ENCODE measurements around the gene SSR1. TPM values are rescaled to one million over a fixed set of nuclear protein-coding genes. Genes with fewer than 3 reads are reported as not detected.
"Not testable (repeated sequence)": the region's sequence is repeated elsewhere in the genome, so short reads cannot be mapped to it uniquely, and the experiment has no call there.

SSR1 gene
- polyA plus RNA-seq, 1 donor from 2014 or later = 53.0 TPM

DNA sequence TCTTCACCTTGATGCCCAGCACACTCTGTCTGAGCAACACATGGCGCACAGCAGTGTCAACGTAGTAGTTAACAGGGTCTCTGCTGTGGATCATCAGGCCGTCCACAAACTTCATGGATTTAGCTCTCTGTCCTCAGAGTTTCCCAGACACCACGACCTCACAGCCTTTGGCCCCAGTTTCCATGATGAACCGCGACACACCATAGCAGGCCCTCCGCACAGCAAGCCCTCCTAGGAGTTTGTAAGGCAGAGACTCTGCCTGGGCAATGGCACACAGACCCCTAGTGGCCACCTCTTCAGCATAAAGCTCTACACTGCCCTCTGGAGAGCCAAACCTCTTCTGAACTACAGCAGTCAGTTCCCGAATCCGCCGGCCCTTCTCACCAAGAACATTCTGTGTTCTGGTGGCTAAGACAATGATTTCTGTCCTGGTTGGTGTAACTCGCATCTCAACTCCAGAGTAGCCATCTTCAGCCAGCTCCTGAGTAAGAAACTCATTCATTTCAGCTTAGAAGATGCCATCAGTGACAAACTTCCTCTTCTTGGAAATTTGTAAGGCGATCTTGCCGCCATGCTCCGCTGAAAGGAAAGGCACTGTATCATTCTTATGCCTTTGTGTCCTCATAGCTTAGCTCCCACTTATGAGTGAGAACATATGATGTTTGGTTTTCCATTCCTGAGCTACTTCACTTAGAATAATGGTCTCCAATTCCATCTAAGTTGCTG, 26.2 kb upstream of the SSR1 start:
- not testable (repeated sequence) for H2AFZ ChIP-seq (ENCODE audit: low read depth, low read length); H4K20me1 ChIP-seq (ENCODE audit: insufficient read depth); H3K4me2 ChIP-seq (ENCODE audit: low read length); H3F3A ChIP-seq (ENCODE audit: insufficient read depth, low read length, poor library complexity, severe bottlenecking); H3K9ac ChIP-seq (ENCODE audit: low read length); H3K4me3 ChIP-seq (ENCODE audit: low read length); H3K27me3 ChIP-seq (ENCODE audit: insufficient read depth, low read depth, low read length); H3K9me3 ChIP-seq (ENCODE audit: low read length); H3K9me2 ChIP-seq (ENCODE audit: insufficient read depth, low read length); H3K27ac ChIP-seq (ENCODE audit: low read length); H3K79me2 ChIP-seq (replicated peaks; ENCODE audit: insufficient read depth, low read length); H3K36me3 ChIP-seq (ENCODE audit: insufficient read depth, low read length)

DNA sequence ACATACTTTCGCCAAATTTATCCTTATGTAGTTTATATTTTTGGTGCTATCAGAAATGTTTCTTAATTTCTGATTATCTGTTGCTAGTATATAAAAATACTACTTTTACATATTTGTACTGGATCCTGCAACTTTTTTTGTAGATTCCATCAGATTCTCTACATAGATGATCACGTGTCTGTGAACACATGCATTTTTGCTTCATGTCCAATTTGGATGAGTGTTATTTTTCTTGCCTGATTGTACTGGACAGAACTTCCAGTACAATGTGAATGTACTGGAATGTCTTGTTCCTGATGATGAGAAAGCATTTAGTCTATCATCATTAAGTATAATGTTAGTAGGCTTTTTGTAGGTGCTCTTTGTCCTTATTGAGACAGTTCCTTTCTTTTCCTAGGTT, 25.0 kb upstream of the SSR1 start:
- no peak overlapping the region for H3K4me3 ChIP-seq (ENCODE audit: low read length)
- H3K79me2 ChIP-seq (replicated peaks; ENCODE audit: insufficient read depth, low read length) = no peaks in the 10 kb centered on the region
- no peaks in the 10 kb centered on the region for H4K20me1 ChIP-seq (ENCODE audit: insufficient read depth)
- no peak overlapping the region for H3K27ac ChIP-seq (ENCODE audit: low read length)
- no peaks in the 10 kb centered on the region for H3K9me2 ChIP-seq (ENCODE audit: insufficient read depth, low read length)
- H3K4me2 ChIP-seq (ENCODE audit: low read length) = no peak overlapping the region
- H3K36me3 ChIP-seq (ENCODE audit: insufficient read depth, low read length) = no peaks in the 10 kb centered on the region
- TF ChIP-seq, protein P1, sequence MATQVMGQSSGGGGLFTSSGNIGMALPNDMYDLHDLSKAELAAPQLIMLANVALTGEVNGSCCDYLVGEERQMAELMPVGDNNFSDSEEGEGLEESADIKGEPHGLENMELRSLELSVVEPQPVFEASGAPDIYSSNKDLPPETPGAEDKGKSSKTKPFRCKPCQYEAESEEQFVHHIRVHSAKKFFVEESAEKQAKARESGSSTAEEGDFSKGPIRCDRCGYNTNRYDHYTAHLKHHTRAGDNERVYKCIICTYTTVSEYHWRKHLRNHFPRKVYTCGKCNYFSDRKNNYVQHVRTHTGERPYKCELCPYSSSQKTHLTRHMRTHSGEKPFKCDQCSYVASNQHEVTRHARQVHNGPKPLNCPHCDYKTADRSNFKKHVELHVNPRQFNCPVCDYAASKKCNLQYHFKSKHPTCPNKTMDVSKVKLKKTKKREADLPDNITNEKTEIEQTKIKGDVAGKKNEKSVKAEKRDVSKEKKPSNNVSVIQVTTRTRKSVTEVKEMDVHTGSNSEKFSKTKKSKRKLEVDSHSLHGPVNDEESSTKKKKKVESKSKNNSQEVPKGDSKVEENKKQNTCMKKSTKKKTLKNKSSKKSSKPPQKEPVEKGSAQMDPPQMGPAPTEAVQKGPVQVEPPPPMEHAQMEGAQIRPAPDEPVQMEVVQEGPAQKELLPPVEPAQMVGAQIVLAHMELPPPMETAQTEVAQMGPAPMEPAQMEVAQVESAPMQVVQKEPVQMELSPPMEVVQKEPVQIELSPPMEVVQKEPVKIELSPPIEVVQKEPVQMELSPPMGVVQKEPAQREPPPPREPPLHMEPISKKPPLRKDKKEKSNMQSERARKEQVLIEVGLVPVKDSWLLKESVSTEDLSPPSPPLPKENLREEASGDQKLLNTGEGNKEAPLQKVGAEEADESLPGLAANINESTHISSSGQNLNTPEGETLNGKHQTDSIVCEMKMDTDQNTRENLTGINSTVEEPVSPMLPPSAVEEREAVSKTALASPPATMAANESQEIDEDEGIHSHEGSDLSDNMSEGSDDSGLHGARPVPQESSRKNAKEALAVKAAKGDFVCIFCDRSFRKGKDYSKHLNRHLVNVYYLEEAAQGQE (IDR thresholded peaks at IDR 0.05; ENCODE audit: borderline replicate concordance) = no peak
- TF ChIP-seq RAD21 (conservative IDR thresholded peaks at IDR 0.05) (no peak), TAF1 (IDR thresholded peaks at IDR 0.05; ENCODE audit: low read depth) (no peak), MXI1 (conservative IDR thresholded peaks at IDR 0.05; ENCODE audit: poor library complexity, severe bottlenecking) (no peak), SMC3 (conservative IDR thresholded peaks at IDR 0.05; ENCODE audit: poor library complexity) (no peak), EZH2 (IDR thresholded peaks at IDR 0.05; ENCODE audit: borderline replicate concordance, insufficient read depth, low read length, poor library complexity, severe bottlenecking) (no peak), POLR2AphosphoS5 (IDR thresholded peaks at IDR 0.05) (no peak), EP300 (conservative IDR thresholded peaks at IDR 0.05; ENCODE audit: poor library complexity, severe bottlenecking) (no peak)
- TF ChIP-seq, protein P2, sequence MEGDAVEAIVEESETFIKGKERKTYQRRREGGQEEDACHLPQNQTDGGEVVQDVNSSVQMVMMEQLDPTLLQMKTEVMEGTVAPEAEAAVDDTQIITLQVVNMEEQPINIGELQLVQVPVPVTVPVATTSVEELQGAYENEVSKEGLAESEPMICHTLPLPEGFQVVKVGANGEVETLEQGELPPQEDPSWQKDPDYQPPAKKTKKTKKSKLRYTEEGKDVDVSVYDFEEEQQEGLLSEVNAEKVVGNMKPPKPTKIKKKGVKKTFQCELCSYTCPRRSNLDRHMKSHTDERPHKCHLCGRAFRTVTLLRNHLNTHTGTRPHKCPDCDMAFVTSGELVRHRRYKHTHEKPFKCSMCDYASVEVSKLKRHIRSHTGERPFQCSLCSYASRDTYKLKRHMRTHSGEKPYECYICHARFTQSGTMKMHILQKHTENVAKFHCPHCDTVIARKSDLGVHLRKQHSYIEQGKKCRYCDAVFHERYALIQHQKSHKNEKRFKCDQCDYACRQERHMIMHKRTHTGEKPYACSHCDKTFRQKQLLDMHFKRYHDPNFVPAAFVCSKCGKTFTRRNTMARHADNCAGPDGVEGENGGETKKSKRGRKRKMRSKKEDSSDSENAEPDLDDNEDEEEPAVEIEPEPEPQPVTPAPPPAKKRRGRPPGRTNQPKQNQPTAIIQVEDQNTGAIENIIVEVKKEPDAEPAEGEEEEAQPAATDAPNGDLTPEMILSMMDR (IDR thresholded peaks at IDR 0.05; ENCODE audit: poor library complexity, severe bottlenecking) = no peak
- no peaks in the 10 kb centered on the region for H3K9me3 ChIP-seq (ENCODE audit: low read length)
- no peak overlapping the region for H3K9ac ChIP-seq (ENCODE audit: low read length)
- no peaks in the 10 kb centered on the region for H3K27me3 ChIP-seq (ENCODE audit: insufficient read depth, low read depth, low read length)
- no peak overlapping the region for H2AFZ ChIP-seq (ENCODE audit: low read depth, low read length)
- H3F3A ChIP-seq (ENCODE audit: insufficient read depth, low read length, poor library complexity, severe bottlenecking) = no peaks in the 10 kb centered on the region

Measured in neural cell (in vitro differentiated cells).